ENCODE measurements around the gene LOXHD1. TPM values are rescaled to one million over a fixed set of nuclear protein-coding genes. Genes with fewer than 3 reads are reported as not detected.

The LOXHD1 gene, protein sequence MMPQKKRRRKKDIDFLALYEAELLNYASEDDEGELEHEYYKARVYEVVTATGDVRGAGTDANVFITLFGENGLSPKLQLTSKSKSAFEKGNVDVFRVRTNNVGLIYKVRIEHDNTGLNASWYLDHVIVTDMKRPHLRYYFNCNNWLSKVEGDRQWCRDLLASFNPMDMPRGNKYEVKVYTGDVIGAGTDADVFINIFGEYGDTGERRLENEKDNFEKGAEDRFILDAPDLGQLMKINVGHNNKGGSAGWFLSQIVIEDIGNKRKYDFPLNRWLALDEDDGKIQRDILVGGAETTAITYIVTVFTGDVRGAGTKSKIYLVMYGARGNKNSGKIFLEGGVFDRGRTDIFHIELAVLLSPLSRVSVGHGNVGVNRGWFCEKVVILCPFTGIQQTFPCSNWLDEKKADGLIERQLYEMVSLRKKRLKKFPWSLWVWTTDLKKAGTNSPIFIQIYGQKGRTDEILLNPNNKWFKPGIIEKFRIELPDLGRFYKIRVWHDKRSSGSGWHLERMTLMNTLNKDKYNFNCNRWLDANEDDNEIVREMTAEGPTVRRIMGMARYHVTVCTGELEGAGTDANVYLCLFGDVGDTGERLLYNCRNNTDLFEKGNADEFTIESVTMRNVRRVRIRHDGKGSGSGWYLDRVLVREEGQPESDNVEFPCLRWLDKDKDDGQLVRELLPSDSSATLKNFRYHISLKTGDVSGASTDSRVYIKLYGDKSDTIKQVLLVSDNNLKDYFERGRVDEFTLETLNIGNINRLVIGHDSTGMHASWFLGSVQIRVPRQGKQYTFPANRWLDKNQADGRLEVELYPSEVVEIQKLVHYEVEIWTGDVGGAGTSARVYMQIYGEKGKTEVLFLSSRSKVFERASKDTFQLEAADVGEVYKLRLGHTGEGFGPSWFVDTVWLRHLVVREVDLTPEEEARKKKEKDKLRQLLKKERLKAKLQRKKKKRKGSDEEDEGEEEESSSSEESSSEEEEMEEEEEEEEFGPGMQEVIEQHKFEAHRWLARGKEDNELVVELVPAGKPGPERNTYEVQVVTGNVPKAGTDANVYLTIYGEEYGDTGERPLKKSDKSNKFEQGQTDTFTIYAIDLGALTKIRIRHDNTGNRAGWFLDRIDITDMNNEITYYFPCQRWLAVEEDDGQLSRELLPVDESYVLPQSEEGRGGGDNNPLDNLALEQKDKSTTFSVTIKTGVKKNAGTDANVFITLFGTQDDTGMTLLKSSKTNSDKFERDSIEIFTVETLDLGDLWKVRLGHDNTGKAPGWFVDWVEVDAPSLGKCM (N-terminal part only)
- total RNA-seq: not detected in 2 replicates

GRCh38 chr18:46657115-46657955 lies at the start of gene LOXHD1:
Gene LOXHD1, minus strand, starts transcription at chr18:46657220. Its CDS starts 187 bp downstream, at chr18:46657033.

Other genes starting within 250 kb of the LOXHD1 start
- under 0.01 TPM in 1 of 2 replicates, not detected in the other for gene ST8SIA5, start 99.8 kb upstream of the LOXHD1 start, total RNA-seq

All from endothelial cell of coronary artery (primary cell).